HG03457 (cell line): ENCODE results near the gene MCM7.

Experiments
- ATAC-seq: cut with Tn5 transposase; IDR thresholded peaks from one replicate; pipeline ENCODE4 v1.9.1; 2021; ENCODE audit warnings: moderate number of reproducible peaks; ENCODE audit not compliant: unreplicated experiment

The MCM7 gene

GRCh38 chr7:100124301-100125230 is 23.4 kb upstream of the MCM7 start:
- ATAC-seq, result no peak

DNA sequence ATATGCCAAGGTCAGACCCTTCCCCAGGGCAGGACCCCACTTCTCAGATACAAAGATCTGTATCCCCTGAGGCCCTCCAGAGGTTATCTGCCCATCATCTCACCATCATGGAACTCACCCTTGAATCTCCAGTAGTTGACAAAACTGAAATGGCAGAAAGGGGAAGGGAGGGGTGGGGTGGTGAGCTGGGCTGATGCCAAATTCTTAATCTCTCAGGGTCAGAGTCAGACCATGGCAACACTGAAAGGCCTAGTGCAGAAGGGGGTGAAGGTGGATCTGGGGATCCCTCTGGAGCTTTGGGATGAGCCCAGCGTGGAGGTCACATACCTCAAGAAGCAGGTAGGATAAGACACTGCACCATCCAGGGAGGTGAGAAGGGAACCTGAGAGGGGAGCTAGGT is 21.4 kb upstream of the MCM7 start:
- no peak for ATAC-seq

DNA sequence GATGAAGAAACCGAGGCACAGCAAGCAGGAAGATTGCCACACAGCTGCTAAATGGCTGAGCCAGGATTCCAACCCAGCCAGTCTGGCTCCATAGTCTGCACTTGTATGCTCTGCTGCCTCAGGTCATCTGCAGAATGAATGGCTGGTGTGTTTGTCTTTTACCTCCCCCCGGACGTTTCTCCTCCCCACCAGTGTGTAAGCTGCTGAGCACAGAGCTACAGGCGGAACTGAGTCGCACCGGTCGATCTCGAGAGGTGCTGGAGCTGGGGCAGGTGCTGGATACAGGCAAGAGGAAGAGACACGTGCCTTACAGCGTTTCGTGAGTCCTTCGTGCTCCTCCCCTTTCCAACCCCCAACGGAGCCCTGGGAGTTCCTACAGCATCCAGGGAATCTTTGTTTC is 20.9 kb upstream of the MCM7 start:
- no peak for ATAC-seq

- no peak for ATAC-seq
Measured at GRCh38 chr7:100120733-100121036, 19.5 kb upstream of the MCM7 start.

- ATAC-seq, result peak; percentile 12
Measured at GRCh38 chr7:100119970-100120732, 19.0 kb upstream of the MCM7 start.

- peak; percentile 54 for ATAC-seq
Measured at GRCh38 chr7:100119072-100119969, 18.1 kb upstream of the MCM7 start, which contains the start of the genes CNPY4 and TAF6. CNPY4 (plus strand) TSS chr7:100119634; CDS start chr7:100119745, 111 bp downstream. TAF6 (minus strand) TSS chr7:100119358; CDS start chr7:100114209, 5,149 bp downstream.

- no peak for ATAC-seq
Measured at GRCh38 chr7:100118388-100119071, 17.3 kb upstream of the MCM7 start.

DNA sequence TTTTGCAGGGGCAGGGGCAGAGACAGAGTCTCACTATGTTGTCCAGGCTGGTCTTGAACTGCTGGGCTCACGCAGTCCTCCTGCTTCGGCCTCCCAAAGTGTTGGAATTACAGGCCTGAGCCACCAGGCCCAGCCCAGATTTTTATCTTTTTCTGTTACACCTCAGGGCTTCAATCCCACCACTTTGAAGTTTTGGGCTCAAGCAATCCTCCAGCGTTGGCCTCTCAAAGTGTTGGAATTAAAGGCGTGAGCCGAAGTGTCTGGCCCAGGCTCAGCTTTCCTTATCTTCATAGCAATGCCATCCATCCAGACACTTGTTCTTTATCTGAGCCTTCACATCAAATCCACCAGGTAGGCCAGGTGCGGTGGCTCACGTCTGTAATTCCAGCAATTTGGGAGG is 13.8 kb upstream of the MCM7 start:
- no peak for ATAC-seq

DNA sequence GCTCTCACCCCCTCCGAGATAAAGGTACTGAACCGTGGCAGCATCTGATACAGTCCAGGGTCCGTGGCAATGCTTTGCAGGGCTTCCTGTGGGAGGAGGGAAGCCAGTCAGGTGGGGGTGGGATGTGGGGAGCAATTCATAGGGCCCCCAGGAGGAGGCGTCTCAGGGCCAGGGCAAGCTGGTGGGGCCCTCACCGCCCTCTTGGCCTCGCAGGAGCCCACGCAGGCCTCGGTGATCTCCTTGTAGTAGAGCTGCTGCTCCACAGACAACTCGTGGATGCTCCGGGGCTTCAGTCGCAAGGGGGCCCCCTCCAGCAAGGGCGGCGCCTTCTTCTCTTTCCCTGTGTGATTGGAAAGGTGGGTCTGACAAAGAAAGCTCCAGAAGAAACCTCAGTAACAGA is 10.7 kb upstream of the MCM7 start:
- ATAC-seq, result no peak

GRCh38 chr7:100111156-100111555 is 10.0 kb upstream of the MCM7 start:
- no peak for ATAC-seq

- no peak for ATAC-seq
Measured at GRCh38 chr7:100109521-100110163, 8.4 kb upstream of the MCM7 start.

DNA sequence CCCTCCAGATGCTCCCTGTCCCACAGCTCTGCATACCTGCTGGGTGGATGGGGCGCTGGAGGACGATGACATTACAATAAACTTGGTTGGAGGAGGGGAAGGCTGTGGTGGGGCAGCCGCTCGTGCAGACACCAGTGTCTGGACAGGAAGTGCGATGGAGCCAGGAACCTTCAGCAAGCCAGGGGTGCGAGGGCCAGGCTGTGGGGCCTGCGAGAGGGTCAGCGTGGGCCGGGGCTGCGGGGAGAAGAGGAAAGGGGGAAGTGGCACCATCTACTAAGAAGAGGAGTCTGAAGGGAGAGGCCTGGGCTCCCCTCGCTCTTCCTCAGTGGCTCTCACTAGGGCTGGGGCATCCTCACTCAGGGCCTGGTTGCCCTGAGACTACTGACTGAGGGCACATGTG is 6.7 kb upstream of the MCM7 start:
- no peak for ATAC-seq

DNA sequence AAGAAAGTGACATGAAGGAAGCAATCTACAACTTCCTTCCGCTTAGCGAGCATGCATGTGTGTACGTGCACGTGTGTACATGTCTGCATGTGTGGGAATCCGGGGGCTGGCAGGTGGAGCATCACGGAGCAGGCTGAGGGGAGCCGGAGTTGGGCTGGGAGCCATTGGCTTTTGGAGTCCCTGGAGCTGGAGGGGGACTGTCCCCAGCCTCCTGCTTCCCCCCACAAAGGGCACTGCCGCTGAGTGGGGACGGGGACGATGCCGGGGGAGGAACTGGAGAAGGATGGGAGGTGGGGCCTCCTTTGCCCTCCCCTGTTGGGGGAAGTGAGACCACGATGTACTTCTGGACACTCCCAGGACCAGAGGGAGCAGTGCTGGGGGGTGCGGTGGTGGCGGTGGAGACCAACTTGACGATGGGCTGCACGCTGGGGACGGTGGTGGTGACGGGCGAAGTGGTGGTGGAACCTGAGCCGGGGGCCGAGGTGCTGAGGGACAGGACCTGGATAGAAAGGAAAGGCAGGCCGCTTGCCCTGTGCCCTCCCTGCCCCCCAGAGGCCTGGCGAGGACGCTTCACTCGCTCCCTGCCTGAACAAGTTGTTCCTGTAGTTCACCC is 6.0 kb upstream of the MCM7 start:
- ATAC-seq, result no peak

- no peak for ATAC-seq
Measured at GRCh38 chr7:100106633-100107032, 5.4 kb upstream of the MCM7 start.

DNA sequence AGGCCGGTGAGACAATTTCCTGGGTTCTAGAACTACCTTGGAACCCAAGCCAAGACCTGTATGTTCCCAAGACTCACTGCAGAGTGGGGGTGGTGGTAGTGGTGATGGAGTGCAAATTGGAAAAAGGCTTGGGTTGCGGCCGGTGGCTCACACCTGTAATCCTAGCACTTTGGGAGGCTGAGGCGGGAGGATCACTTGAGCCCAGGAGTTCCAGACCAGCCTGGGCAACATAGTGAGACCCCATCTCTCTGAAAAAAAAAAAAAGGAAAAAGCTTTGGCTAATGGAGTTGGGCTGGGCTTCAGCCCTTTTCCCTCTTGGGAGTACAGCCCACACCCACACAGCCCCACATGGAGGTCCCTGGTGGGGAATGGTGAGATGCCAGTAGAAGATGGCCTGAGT is 4.3 kb upstream of the MCM7 start:
- no peak for ATAC-seq

GRCh38 chr7:100102950-100103840 is 2.0 kb upstream of the MCM7 start:
- no peak for ATAC-seq

DNA sequence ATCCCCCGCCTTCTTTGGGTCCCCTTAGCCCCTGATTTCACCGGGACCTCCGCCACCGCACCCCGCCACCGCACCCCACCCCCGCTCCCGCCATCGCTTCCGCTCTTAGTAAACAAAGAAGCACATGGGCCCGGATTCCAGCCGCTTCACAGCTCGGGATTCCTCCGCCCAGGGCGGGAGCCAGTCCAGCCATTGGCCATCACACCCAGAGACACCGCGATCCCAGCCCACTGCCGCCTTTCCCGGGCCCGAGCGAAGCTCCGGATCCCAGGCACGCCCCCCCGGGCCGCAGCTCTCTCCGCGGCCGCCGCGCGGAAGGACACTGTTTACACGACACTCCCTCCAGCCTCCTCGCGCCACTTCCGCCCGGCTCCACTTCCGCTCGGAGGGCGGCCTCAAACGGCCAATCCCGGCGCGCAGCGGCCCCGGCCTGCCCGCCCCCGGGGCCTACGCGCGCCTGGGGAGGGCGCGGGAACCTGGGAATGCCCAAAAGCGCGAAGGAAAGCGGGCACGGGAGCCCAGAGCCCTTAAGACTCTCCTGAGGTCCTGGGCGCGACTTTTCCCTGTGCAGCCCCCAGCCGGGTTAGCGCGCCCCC is 679 bp downstream of the MCM7 start:
- peak; percentile 36 for ATAC-seq

DNA sequence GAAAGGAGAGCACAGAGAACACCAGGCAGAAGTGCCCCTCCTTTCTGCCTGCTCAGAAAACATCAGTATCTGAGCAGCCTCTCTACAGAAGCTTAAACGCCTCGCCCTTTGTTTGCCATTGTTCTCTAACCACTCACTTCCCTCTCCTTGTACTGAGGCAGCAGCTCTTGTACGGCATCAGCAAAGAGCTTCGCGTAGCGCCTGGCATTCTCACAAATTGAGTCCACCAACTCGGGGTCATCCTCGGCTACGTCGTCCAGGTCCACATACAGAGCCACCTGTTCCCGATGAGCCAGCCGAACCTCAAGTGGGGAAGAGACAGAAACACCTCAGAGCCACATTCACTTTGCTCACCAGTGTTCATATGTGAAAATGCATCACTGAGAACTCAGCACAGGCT is 1.7 kb downstream of the MCM7 start:
- no peak for ATAC-seq
